ENCODE data around the gene EARS2.

- TF ChIP-seq, protein P1, sequence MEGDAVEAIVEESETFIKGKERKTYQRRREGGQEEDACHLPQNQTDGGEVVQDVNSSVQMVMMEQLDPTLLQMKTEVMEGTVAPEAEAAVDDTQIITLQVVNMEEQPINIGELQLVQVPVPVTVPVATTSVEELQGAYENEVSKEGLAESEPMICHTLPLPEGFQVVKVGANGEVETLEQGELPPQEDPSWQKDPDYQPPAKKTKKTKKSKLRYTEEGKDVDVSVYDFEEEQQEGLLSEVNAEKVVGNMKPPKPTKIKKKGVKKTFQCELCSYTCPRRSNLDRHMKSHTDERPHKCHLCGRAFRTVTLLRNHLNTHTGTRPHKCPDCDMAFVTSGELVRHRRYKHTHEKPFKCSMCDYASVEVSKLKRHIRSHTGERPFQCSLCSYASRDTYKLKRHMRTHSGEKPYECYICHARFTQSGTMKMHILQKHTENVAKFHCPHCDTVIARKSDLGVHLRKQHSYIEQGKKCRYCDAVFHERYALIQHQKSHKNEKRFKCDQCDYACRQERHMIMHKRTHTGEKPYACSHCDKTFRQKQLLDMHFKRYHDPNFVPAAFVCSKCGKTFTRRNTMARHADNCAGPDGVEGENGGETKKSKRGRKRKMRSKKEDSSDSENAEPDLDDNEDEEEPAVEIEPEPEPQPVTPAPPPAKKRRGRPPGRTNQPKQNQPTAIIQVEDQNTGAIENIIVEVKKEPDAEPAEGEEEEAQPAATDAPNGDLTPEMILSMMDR (IDR thresholded peaks at IDR 0.05) = no peak
- TF ChIP-seq POLR2A (IDR thresholded peaks at IDR 0.05) = no peak
Measured at GRCh38 chr16:23520500-23520899, 36.6 kb downstream of the EARS2 start.
